Stimulated activated CD4-positive, alpha-beta T cell treated with anti-CD3 and anti-CD28 coated beads, TNF-alpha, amount 100 ng/mL, for 48 hours (primary cell): ENCODE results near the gene SSPN.
"Not testable (repeated sequence)": the region's sequence is repeated elsewhere in the genome, so short reads cannot be mapped to it uniquely, and the experiment has no call there.

Source experiments
- DNase-seq, 3 donors: peaks; one replicate each; pipeline ENCODE4 v3.0.0-alpha.2; 2020; ENCODE audit warnings: low read depth in 3 of 3

Gene SSPN

DNA sequence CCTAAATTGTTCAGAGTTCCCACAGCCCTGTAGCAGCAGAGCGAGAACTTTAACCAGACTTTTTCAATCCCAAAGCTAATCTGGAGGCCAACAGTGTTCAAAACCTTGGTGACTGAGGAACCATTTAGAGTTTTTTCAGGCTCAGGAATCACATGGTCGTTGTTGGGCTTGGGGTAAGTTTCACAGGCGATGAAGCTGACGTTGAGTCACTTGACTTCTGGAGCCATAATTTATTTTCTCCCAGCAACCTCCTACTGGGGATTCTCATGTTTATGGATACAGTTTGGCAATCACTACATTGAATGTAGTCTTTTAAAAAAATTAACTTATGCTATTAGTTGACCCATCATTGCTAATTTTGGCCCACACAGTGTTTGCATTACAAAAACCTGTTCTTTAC, 34.5 kb downstream of the SSPN start:
- no peak for DNase-seq

DNA sequence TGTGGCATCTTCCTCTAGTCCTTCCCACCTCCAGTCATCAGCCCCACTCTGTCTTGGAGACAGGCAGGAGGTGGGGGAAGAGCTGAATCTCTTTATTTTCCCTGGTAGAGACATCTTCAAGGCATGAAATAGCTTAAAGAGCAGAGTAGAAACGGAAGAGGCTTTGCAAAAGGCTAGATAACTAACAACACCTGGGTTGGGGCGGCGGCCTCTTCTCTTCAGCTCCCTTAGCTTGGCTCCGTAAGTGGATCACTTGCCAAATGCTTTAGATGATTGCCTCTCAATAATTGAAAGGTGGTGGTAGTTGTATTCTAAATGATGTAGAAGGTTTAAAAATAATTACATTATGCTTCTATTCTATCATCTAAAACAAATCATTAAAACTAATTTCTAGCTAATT, 36.1 kb downstream of the SSPN start:
- no peak for DNase-seq

GRCh38 chr12:26231921-26232320, 36.5 kb downstream of the SSPN start:
- no peak for DNase-seq

DNA sequence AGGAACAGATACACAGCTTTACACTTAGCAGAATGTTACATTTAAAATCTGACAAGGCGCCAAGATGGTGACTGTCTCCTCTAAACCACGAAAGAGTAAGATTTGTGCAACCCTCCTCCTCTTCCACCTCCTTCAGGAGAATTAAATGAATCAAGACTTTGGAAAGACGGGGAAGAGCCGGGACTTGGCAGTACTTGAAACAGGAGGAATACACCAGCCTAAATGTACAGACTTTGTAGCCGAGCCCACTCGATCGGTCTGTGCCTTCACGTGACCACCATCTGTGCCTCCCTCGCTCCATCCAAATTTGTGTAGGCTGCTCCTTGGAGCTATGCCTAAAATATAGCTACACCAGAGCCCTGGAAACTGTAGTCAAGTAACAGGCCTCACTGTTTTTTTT, 38.3 kb downstream of the SSPN start:
- no peak for DNase-seq

- DNase-seq = not testable (repeated sequence)
Observed at GRCh38 chr12:26235465-26235864, 40.1 kb downstream of the SSPN start.

GRCh38 chr12:26238341-26239121, 43.2 kb downstream of the SSPN start:
- DNase-seq = no peak

DNA sequence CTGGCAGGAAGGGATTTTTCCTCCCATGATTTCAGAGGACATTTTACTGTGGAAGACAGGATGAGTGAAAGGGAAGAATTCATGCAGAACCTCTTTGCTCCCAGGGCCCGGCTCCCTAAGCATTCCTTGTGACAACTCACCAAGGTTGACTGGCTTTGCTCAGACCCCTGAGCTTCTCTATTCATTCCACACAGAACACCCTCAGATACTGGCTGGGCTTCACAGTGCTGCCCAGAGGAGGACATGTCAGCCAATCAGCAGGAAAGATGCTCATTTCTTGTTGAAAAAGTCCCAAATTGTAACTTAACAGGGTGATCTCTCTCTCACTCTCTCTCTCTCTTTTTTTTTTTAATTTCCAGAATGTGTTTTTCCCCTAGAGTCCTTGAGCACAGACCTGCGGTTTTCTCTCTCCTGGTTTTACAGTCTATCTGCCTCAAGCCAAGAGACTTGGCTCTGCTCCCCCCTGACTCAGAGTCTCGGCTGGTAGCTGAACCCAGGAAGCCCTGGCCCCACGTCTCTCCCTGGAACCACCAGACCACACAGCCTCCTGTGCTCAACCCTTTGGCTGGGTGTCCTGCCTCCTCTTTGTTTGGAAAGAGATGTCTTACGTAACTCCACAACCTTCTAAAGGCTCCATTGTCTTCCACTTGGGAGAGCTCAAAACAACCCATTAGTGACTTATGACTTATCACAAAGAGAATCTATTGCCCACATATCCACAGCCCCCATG, 43.9 kb downstream of the SSPN start:
- no peak for DNase-seq

DNA sequence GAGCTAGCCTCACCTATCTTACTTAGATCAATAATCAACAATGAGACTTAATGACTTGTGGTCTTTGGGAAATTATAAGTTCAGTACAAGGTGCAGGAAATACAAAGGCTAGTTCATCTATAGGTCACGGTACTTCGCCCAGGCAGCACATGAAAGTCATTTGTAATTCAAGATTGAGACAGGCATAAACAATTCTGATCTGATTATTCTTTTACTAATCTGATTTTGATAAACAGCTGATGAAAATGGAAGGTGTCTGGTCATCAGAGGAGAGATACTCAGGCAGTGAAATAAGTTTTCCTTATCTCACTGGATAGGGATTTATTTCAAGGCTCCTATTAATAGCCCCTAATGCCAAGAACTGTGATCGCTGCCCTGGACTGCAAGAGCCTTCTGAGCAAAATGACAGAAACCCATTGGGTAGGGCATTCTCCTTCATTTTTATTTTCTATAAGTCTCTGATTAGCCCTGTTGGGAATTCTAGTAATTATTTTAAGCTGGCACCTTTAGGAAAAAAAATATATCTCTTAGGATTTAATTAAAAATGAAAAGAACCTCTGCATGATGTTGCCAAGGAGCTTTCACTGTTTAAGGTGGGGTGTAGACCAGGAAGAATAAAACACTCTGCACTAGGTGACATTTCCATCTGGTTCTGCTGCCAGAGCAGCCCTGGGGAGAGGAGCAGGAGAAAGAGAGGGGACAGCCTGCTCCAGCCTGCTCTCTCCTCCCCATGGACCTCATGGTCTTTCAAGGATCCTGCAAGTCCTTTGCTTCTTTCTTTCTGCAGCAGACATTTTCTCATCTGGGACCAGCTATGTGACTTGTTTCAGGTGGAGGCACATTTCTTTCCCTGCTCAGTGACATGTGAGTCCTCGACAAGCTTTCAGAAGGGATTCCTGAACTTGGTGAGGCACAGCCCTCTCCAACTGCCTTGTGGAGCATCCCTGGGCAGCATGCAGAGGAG, 44.8 kb downstream of the SSPN start:
- DNase-seq = no peak

GRCh38 chr12:26241080-26241479, 45.7 kb downstream of the SSPN start:
- no peak for DNase-seq

DNA sequence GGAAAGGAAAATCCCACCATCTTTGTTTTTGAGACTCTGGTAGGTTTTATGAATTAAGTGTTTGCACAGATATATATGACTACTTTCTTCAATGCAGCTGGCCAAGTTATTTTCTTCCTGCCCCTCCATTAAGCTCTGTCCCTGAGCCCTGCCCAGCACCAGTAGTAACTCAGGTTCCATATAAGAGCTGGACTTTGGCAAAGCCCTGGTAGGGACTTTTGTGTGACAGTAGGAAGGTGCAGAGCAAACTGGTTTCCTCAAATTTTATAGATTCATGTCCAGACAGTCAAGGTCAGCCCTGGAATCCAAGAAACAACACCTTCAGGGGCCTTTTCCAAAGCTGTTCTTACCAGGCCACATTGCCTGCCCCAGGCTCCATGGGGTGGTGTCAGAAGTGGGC, 47.3 kb downstream of the SSPN start:
- DNase-seq = no peak

- no peak for DNase-seq
Observed at GRCh38 chr12:26244503-26244902, 49.1 kb downstream of the SSPN start.

DNA sequence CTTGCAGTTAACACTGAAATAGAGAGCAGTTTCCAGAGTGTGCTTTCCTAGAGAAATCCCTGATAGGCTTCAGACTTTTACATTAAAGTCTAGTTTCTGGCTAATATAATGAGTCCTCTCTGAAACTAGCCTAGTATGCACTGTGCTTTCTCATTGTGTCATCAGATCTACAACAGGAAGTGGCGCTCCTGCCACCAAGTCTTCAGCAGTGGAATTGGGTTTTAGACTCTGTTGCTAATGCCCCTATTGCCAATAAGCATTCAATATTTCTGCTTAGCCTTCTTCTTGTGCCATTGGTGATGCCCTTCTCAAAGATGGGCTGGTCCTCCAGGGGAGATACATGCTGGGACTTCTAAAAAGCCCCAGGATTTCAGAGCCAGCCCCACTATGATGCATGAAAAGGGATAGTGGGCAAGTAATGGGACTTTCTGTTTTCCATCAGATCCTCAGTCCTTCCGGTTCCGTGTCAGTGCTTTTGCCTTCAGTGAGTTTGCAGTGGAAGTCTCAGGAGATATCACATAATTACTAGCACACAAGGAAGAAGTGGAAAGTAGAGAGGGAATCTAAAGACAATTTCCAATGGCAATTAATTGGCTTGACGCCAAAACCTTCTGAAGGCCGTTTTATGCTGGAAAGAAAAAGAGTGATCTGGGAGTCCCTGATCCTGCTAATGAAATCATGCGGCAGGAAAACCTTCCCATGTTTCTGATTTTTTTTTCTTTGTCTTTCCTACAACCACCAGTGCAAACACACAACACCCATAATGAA, 50.0 kb downstream of the SSPN start:
- DNase-seq = no peak

- no peak for DNase-seq
Observed at GRCh38 chr12:26246483-26247164, 51.3 kb downstream of the SSPN start.

DNA sequence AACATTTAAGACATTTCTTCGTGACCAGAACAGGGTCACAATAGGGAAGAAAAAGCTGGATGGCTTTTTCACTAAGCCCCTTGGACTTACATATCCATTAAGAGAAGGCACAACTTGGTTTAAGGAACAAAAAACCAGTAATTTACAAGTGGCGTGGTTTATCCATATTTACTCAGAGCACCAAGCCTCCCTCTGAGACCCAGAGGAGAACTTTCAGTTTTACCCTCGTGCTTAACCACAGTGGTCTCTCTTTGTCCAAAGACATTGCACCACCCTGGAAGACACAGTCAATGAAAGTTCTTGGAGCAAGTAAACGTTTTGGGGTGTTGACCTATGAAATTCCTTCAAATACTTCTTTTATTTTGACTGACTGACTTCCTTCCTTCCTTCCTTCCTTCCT, 52.5 kb downstream of the SSPN start:
- no peak for DNase-seq

DNA sequence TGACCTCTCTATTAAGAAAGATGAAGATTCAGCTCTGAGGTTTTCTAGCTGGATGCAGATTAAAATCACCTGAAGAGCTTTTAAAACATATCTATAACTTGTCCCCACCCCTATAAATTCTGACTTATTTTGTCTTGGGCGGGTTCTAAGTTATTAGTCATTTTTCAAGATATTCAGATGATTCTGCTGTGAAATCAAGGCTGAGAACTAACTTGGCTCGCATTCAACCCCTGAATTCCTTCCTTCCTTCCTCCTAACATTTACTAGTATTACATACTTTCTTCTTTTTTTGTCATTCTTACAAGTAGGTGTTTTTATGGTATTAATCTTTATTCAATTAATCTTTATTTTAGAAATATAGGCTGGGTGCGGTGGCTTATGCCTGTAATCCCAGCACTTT, 55.4 kb downstream of the SSPN start:
- DNase-seq = no peak

DNA sequence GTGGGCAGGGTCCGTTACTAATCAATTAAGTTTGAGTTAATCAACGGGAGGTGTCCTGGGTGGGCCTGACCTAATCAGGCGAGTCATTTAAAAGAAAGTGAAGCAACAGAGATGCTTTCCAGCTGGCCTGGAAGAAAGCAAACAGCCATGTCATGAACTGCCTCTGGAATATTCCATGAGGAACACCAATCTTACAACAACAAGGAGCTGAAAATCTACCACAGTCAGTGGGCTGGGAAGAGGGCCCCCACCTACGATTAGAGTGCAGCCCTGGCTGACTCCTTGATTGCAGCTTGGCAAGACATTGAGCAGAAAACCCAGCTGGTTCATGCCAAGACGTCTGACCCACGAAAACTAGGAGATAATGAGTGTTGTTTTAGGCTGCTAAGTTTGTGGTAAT, 56.2 kb downstream of the SSPN start:
- DNase-seq = no peak

DNA sequence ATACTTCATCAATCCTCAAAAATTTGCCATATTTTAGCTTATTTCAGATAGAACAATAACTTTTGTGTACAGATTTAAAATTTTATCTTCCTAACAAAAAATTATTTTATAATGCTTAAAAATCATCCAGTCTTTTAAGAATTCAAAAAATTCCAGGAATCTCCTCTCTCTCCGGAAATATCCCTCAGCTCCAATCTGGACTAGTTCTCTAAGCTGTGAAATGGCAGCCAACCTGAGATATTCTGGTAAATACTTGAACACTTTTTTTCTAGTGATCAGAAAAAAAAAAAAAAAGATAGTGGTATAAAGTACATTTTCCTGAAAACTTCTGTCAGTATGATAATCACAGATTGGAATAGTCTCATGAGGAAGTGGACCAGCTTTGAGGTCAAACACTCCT, 57.6 kb downstream of the SSPN start:
- no peak for DNase-seq

DNA sequence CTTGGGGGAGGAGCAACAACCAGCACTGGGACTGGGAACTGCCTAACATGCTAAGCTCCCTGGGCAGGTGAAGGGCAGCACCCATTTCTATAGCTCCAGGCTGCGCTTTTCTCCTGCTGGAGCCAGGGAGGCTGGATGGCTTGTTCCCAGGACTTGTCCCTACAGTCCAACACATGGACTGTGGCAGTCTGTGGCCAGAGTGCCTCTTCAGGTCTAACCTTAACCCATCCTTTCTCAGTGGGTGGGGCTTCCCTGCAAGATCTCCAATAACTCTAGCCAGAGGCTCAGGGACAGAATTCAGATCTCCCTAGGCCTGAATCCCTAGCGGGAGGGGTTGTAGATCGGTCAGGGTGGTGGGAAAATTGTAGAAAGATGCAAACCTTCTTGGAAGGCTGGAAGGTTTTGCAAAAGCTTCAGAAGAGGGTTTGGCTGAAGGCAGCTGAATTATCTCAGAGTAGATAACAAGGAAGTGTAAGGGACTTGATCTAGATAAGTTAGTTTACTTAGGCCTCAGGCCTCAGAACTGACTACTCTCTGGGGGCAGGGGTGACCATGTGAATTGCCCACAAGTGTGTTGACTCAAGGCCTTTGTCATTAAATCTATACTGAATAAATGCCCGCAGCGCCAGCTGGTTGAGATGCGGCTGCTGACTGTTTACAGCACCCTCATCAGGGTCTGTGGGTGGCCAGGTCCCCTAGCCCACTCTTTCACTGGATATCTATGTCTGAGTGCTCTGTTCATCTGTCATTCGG, 60.7 kb downstream of the SSPN start:
- no peak for DNase-seq

- DNase-seq = no peak
Observed at GRCh38 chr12:26264215-26264838, 69.0 kb downstream of the SSPN start.

GRCh38 chr12:26265606-26266005, 70.2 kb downstream of the SSPN start:
- DNase-seq = no peak
